Psoas muscle (tissue), 8 donors: ENCODE results near the gene SPON1. TPM values are rescaled to one million over a fixed set of nuclear protein-coding genes. Genes with fewer than 3 reads are reported as not detected.

ENCODE experiments used
- ATAC-seq, 4 donors: fragments of 200-7000 bp; cut with Tn5 transposase; one replicate each; pipeline ENCODE4 v1.9.1; 2020; ENCODE audit warnings: moderate library complexity in 3 of 4, mild to moderate bottlenecking in 2 of 4
- DNase-seq, 2 donors: peaks; one replicate each; pipeline ENCODE4 v3.0.0-alpha.2; 2020
- H3K27ac ChIP-seq: fragments of 200-600 bp; one replicate; pipeline ENCODE4 v1.8.0; 2022
- H3K27me3 ChIP-seq, 3 donors: fragments of 200-600 bp in 1 of 3; one replicate each; pipeline versions ENCODE4 v1.6.1 to v1.8.0; 2013 to 2022; ENCODE audit warnings: low read length in 2 of 3, mild to moderate bottlenecking in 2 of 3, moderate library complexity in 1 of 3; ENCODE audit not compliant: insufficient read depth in 3 of 3
- H3K36me3 ChIP-seq, 2 donors: fragments of 200-600 bp in 1 of 2; one replicate each; pipeline versions ENCODE4 v1.6.1 to v1.8.0; 2013 to 2022; ENCODE audit warnings: low read depth in 1 of 2, mild to moderate bottlenecking in 1 of 2, moderate library complexity in 1 of 2; ENCODE audit not compliant: insufficient read depth in 1 of 2
- H3K4me1 ChIP-seq: fragments of 200-600 bp; one replicate; pipeline ENCODE4 v1.8.0; 2022
- H3K4me3 ChIP-seq: fragments of 200-600 bp; one replicate; pipeline ENCODE4 v1.8.0; 2022; ENCODE audit warnings: mild to moderate bottlenecking
- H3K9me3 ChIP-seq: fragments of 200-600 bp; one replicate; pipeline ENCODE4 v1.8.0; 2022
- WGBS, 3 donors: extraction: QIAGEN DNeasy Blood & Tissue Kit; methylation state at CpG; one replicate each; pipeline versions ENCODE4 v1.1.6 to v1.1.7; 2013; 5-methylcytosine and 5-hydroxymethylcytosine counted together
- intact Hi-C, 2 donors: fragments of 100-400 bp; cut with DNase I; formaldehyde crosslinking; loops; one replicate each; pipeline versions ENCODE4 v1.11.0 to v1.14.2; 2022
- polyA plus RNA-seq, 3 donors: library from polyadenylated mRNA; stranded (reverse); fragments of 200-250 nt; gene quantifications; one replicate each; pipeline ENCODE4 v1.2.3, GENCODE V29; 2013
- total RNA-seq, 4 donors: library from RNA; stranded (reverse); fragmentation: NEBNext Ultra II Directional in 2 of 4; extraction: Animal tissue kit (Norgen Biotek cat#: 25700) in 2 of 4; gene quantifications; one replicate each; pipeline versions ENCODE4 v1.2.1 to v1.2.4, GENCODE V29; 2021 to 2023
- TF ChIP-seq, protein P1 (sequence below): fragments of 200-600 bp; IDR thresholded peaks from one replicate; pipeline ENCODE4 v1.8.0; 2022; ENCODE audit warnings: antibody characterized with exemption
- donor health status: healthy with polysubstance abuse.
- donor health status: DM: no; HTN: no; CAD: no; lungs with moderate emphysema.
- donor health status: Bipolar disorder and iron deficiency.
- donor health status: healthy.
- donor health status: DM: yes; HTN: yes; CAD: no.
- donor health status: DM: no; HTN: no; CAD: no.
- donor health status: DM: no; HTN: no; CAD: no.
- donor health status: DM: yes; HTN: yes; CAD: no.

The SPON1 gene
- total and polyA plus RNA-seq, 7 donors = 0.24 to 1.6 (median 1.2) TPM

DNA sequence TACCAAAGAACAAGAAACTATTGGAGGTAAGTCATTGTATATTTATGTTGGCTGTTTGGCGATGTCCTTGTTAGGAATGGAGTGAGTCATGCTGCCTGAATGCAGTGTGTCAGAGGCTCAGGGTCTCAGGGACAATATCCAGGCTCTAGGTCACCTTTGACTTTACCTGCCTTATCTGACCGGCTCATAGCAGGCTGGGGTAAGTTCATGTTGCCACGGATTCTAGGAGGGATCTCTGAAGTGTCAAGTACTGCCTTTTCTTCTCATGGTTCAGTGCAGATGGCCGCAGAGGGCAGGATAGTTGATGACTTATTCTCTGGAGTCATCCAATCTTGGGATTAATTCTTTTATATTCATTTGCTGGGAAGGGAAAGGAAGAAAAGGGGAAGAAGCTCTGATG lies 53.2 kb downstream of the SPON1 start:
- TF ChIP-seq, protein P1, sequence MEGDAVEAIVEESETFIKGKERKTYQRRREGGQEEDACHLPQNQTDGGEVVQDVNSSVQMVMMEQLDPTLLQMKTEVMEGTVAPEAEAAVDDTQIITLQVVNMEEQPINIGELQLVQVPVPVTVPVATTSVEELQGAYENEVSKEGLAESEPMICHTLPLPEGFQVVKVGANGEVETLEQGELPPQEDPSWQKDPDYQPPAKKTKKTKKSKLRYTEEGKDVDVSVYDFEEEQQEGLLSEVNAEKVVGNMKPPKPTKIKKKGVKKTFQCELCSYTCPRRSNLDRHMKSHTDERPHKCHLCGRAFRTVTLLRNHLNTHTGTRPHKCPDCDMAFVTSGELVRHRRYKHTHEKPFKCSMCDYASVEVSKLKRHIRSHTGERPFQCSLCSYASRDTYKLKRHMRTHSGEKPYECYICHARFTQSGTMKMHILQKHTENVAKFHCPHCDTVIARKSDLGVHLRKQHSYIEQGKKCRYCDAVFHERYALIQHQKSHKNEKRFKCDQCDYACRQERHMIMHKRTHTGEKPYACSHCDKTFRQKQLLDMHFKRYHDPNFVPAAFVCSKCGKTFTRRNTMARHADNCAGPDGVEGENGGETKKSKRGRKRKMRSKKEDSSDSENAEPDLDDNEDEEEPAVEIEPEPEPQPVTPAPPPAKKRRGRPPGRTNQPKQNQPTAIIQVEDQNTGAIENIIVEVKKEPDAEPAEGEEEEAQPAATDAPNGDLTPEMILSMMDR = no peak
- DNase-seq (no peak), ATAC-seq (no peak)
- 60 to 74% (median 66%) methylated on average over 4 of the region's 4 CpGs for WGBS, 3 donors
- Histone ChIP-seq H3K27me3 (no peaks in the 10 kb centered on the region), H3K9me3 (no peaks in the 10 kb centered on the region), H3K36me3 (no peaks in the 10 kb centered on the region), H3K4me3 (no peak overlapping the region), H3K27ac (no peak overlapping the region), H3K4me1 (no peaks in the 10 kb centered on the region)
- intact Hi-C loops = no loop called here

DNA sequence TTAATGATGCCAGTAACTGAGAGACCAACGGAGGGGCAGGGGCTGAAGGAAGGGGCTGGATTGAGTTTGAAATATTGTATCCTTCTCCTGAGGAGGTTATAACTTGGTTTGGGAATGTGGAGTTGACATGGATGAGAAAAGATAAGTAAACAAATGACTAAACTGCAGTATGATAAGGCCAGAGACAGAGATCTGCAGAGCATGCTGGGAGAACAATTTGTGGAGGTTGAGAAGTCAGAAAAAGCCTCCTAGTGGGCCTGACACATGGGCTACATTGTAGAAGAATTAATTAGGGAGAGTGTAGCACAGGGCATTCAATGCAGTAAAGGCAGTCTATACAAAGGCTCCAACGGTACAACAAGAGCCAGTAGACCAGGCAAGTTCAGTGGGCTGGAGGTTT lies 55.9 kb downstream of the SPON1 start:
- Histone ChIP-seq H3K4me1 (no peaks in the 10 kb centered on the region), H3K27ac (no peak overlapping the region), H3K36me3 (no peaks in the 10 kb centered on the region), H3K27me3 (no peaks in the 10 kb centered on the region), H3K4me3 (no peak overlapping the region), H3K9me3 (no peaks in the 10 kb centered on the region)
- intact Hi-C loops = no loop called here
- 73 to 89% (median 83%) methylated on average over 2 of the region's 2 CpGs for WGBS, 3 donors
- TF ChIP-seq, protein P1 = no peak
- DNase-seq (no peak), ATAC-seq (no peak)

DNA sequence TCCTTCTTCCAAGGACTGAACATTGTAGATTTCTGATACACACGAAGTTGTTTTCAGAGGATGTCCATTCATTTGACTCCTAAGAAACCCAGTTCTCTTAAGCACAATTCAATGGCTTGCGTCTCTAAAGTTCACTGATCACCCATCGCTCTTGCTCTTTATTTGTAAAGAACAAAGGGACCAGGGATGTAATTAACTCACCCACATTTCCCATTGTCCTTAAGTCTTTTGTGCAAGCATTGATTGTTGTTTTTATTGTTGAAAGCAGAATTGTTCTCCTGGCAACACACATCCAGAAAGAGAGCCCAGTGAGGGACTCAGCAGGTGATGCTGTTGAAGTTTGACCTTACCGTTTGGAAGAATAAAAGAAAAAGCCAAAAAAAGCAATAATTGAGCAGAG lies 59.2 kb downstream of the SPON1 start:
- Histone ChIP-seq H3K27me3 (peaks cover 0 to 4% (median 0%) of the 10 kb centered on the region in 3 donors), H3K4me3 (no peak overlapping the region), H3K27ac (no peak overlapping the region), H3K36me3 (no peaks in the 10 kb centered on the region), H3K4me1 (no peaks in the 10 kb centered on the region), H3K9me3 (no peaks in the 10 kb centered on the region)
- 65 to 76% (median 71%) methylated on average over 4 of the region's 4 CpGs for WGBS, 3 donors
- no peak for ATAC-seq
- TF ChIP-seq, protein P1 = no peak
- intact Hi-C loops = no loop called here
- DNase-seq = no peak

DNA sequence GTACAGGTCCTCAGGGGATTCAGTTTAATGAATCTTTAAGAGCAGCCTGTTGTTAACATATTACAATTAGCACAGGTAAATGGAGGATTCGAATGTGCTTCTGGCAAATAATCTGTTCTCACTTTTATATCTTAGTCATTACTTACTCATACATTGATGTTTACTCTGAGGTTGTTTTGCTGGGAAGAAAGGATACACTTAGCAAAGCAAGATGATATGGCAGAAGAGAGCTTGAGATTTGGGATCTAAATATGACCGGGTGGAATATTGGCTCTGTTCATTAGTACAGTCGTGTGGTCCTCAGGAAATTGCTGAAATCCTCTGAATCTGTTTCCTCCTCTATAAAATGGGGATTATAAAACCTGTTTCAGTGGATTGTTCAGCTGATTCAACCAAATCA lies 59.7 kb downstream of the SPON1 start:
- no peak overlapping the region for H3K27ac ChIP-seq

DNA sequence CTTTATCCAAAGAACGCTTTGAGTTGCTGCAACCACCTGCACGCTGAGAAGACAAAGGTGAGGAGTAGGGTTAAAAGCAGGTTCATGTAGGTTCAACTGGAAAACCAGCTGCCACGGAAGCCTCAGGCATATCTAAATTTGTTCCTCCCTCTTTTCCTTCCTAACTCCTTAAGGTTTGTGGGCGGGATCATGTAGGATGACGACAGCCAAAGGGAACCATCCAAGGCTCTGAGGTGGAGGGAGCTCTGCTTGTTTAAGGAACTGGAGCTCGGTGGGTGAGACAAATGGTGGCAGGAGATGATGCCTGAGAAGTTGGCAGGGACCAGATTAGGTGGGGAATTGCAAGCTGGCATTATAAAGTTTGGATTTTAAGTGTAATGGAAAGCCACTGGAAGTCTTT lies 60.3 kb downstream of the SPON1 start:
- intact Hi-C loops = no loop called here
- WGBS, 3 donors = 74 to 77% (median 76%) methylated on average over 6 of the region's 6 CpGs
- DNase-seq (no peak), ATAC-seq (no peak)
- H3K4me3 ChIP-seq = no peak overlapping the region
- H3K9me3 ChIP-seq = no peaks in the 10 kb centered on the region
- no peak overlapping the region for H3K27ac ChIP-seq
- peaks cover 0 to 4% (median 0%) of the 10 kb centered on the region in 3 donors for H3K27me3 ChIP-seq
- no peaks in the 10 kb centered on the region for H3K4me1 ChIP-seq
- TF ChIP-seq, protein P1 = no peak
- no peaks in the 10 kb centered on the region for H3K36me3 ChIP-seq

More for the DNA sequence above, 59.7 kb downstream of the SPON1 start:
- 31 to 52% (median 45%) methylated on average over 3 of the region's 3 CpGs for WGBS, 3 donors
- TF ChIP-seq, protein P1 = no peak
- intact Hi-C loops = no loop called here
- Histone ChIP-seq H3K4me3 (no peak overlapping the region), H3K4me1 (no peaks in the 10 kb centered on the region), H3K36me3 (no peaks in the 10 kb centered on the region), H3K9me3 (no peaks in the 10 kb centered on the region), H3K27me3 (peaks cover 0 to 4% (median 0%) of the 10 kb centered on the region in 3 donors)
- DNase-seq (no peak), ATAC-seq (no peak)
